Measurements from ENCODE around the gene TEX22. TPM values are rescaled to one million over a fixed set of nuclear protein-coding genes. Genes with fewer than 3 reads are reported as not detected.

TEX22 gene
- total RNA-seq, 1 donor from 2014 or later: 5.7 TPM

DNA sequence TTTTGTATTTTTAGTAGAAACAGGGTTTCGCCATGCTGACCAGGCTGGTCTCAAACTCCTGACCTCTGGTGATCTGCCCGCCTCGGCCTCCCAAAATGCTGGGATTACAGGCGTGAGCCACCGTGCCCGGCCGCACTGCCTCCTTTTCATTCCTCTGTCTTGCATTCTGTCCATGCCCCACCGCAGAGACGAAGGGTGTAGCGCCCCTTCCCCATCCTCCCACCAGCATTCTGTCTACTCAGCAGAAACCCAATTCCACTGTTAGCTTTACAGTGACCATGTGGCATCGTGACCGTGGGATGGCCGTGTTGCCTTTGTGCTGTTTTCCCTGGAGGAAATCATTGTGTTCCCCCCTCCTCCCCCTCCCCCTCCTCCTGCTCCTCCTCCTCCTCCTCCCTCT, 10.3 kb downstream of the TEX22 start:
- Mint-ChIP-seq H3K4me3 (no peak overlapping the region), H3K27ac (no peak overlapping the region), H3K27me3 (peaks cover 10% of the 10 kb centered on the region), H3K36me3 (ENCODE audit: low read depth) (no peaks in the 10 kb centered on the region), H3K9me3 (no peaks in the 10 kb centered on the region), H3K4me1 (peaks cover 26% of the 10 kb centered on the region)
- ATAC-seq (ENCODE audit: low read depth): no peak
- DNase-seq: no peak
- intact Hi-C loops (cut with micrococcal nuclease): no loop called here
- POLR2A ChIA-PET: interaction anchor here (0.7 to 1.4 kb wide), 2 partner anchors 10 to 541 kb away, joined by 3 read pairs; no protein-coding TSS in a partner anchor
- TF ChIP-seq, protein P1, sequence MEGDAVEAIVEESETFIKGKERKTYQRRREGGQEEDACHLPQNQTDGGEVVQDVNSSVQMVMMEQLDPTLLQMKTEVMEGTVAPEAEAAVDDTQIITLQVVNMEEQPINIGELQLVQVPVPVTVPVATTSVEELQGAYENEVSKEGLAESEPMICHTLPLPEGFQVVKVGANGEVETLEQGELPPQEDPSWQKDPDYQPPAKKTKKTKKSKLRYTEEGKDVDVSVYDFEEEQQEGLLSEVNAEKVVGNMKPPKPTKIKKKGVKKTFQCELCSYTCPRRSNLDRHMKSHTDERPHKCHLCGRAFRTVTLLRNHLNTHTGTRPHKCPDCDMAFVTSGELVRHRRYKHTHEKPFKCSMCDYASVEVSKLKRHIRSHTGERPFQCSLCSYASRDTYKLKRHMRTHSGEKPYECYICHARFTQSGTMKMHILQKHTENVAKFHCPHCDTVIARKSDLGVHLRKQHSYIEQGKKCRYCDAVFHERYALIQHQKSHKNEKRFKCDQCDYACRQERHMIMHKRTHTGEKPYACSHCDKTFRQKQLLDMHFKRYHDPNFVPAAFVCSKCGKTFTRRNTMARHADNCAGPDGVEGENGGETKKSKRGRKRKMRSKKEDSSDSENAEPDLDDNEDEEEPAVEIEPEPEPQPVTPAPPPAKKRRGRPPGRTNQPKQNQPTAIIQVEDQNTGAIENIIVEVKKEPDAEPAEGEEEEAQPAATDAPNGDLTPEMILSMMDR (IDR thresholded peaks at IDR 0.05): no peak
- CTCF ChIA-PET: no interaction called here

DNA sequence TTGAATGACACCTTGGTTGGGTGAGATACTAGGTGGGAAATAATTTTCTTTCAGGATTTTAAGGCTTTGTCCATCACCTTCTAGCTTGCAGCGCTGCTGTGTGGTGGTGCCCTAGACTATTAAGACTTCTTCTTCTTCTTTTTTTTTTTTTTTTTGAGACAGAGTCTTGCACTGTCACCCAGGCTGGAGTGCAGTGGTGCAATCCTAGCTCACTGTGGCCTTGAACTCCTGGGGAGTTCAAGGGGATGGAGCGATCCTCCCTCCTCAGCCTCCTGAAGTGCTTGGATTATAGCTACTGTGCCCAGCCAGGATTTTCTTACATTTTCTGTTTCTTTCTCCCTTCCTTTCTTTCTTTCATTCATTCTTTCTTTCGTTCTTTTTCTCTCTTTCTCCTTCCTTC, 11.0 kb downstream of the TEX22 start:
- ATAC-seq (ENCODE audit: low read depth): no peak
- peaks cover 22% of the 10 kb centered on the region for H3K4me1 Mint-ChIP-seq
- intact Hi-C loops (cut with micrococcal nuclease): no loop called here
- POLR2A ChIA-PET: interaction anchor here (0.7 to 1.4 kb wide), 2 partner anchors 10 to 119 kb away, joined by 3 read pairs; no protein-coding TSS in a partner anchor
- CTCF ChIA-PET: interaction anchor here (0.7 kb wide), 1 partner anchor 19 kb away, joined by 5 read pairs; no protein-coding TSS in a partner anchor
- TF ChIP-seq, protein P1 (IDR thresholded peaks at IDR 0.05): no peak
- no peaks in the 10 kb centered on the region for H3K36me3 Mint-ChIP-seq (ENCODE audit: low read depth)
- H3K27me3 Mint-ChIP-seq: peaks cover 12% of the 10 kb centered on the region
- H3K27ac Mint-ChIP-seq: no peak overlapping the region
- no peaks in the 10 kb centered on the region for H3K9me3 Mint-ChIP-seq
- DNase-seq: no peak
- no peak overlapping the region for H3K4me3 Mint-ChIP-seq

DNA sequence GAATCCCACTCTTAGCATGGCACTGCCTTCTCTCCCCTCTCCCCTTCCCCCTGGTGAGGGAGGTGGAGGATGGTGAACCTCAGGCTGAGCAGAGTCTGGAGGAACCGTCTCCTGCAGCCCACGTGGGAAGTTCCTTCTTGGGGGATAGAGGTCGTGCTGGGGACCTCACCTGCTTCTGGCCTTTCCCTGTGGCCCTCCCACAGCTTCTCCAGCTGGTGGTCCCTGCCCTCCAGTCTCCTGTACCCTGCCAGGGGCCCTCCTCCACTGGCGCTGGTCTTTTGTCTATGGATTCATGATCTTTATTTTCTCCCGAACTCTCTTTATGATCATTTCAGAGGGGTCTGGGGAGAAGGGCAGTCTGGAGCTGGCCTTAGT, 12.3 kb downstream of the TEX22 start:
- ATAC-seq (ENCODE audit: low read depth) (no peak), DNase-seq (no peak)
- H3K9me3 Mint-ChIP-seq: no peaks in the 10 kb centered on the region
- H3K27ac Mint-ChIP-seq: no peak overlapping the region
- CTCF ChIA-PET: no interaction called here
- intact Hi-C loops (cut with micrococcal nuclease): no loop called here
- no peaks in the 10 kb centered on the region for H3K36me3 Mint-ChIP-seq (ENCODE audit: low read depth)
- no peak overlapping the region for H3K4me3 Mint-ChIP-seq
- peaks cover 15% of the 10 kb centered on the region for H3K4me1 Mint-ChIP-seq
- POLR2A ChIA-PET: interaction anchor here (0.7 to 1.2 kb wide), 2 partner anchors 12 to 20 kb away, joined by 3 to 4 read pairs; partner anchors contain the start of gene TEX22
- TF ChIP-seq, protein P1 (IDR thresholded peaks at IDR 0.05): no peak
- peaks cover 12% of the 10 kb centered on the region for H3K27me3 Mint-ChIP-seq

DNA sequence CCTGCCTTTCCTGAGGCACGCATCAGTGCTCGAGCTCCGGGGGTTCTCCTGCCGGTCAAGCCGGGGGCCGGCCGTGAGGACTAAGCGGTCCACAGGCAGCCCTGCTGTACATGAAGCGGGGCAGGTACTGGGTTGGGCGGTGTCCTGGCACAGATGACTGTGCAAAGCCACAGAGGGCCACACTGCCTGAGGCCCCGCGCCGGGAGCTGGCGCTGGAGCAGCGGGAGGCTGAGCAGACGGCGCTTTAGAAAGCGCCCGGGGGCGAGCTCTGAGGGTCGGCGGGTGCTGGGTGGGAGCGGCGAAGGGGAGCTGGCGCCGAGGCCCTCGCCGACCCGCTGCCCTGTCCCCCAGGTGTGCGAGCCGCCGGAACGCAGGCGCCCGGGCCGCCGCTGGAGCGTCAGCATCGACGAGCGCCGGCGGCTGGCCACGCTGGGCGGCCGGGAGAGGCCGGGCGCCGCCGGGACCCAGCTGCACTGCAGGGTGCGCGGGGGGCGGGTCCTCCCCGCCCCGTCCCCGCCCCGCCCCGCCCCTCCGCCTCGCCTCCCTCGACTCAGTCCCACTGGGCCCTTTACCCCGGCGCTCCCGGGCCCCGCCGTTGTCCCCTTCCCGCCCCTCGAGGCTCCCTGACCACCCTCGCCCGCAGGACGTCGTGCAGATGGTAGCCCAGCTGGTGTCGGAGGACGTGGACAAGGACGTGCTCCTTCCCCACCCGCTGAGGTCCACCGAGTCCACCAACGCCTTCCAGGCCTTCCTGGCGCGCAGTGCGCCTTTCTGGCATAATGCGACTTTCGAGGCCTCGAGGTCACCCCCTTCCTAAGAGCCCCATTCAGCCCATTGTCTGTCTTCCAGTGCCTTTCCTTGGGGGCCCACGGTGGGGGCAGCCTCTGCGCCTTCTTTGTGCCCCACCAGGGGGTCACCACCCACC, 12.9 kb downstream of the TEX22 start:
- ChIA-PET POLR2A (interaction anchor here (0.7 to 1.2 kb wide), 2 partner anchors 13 to 20 kb away, joined by 3 to 4 read pairs; partner anchors contain the start of gene TEX22), CTCF (no interaction called here)
- peaks cover 15% of the 10 kb centered on the region for H3K4me1 Mint-ChIP-seq
- DNase-seq (peak; percentile 41), ATAC-seq (ENCODE audit: low read depth) (peak; percentile 53)
- intact Hi-C loops (cut with micrococcal nuclease): no loop called here
- TF ChIP-seq, protein P1 (IDR thresholded peaks at IDR 0.05): no peak
- H3K27me3 Mint-ChIP-seq: peaks cover 12% of the 10 kb centered on the region
- H3K4me3 Mint-ChIP-seq: peak overlapping the region; percentile 46
- no peaks in the 10 kb centered on the region for H3K36me3 Mint-ChIP-seq (ENCODE audit: low read depth)
- no peaks in the 10 kb centered on the region for H3K9me3 Mint-ChIP-seq
- no peak overlapping the region for H3K27ac Mint-ChIP-seq

DNA sequence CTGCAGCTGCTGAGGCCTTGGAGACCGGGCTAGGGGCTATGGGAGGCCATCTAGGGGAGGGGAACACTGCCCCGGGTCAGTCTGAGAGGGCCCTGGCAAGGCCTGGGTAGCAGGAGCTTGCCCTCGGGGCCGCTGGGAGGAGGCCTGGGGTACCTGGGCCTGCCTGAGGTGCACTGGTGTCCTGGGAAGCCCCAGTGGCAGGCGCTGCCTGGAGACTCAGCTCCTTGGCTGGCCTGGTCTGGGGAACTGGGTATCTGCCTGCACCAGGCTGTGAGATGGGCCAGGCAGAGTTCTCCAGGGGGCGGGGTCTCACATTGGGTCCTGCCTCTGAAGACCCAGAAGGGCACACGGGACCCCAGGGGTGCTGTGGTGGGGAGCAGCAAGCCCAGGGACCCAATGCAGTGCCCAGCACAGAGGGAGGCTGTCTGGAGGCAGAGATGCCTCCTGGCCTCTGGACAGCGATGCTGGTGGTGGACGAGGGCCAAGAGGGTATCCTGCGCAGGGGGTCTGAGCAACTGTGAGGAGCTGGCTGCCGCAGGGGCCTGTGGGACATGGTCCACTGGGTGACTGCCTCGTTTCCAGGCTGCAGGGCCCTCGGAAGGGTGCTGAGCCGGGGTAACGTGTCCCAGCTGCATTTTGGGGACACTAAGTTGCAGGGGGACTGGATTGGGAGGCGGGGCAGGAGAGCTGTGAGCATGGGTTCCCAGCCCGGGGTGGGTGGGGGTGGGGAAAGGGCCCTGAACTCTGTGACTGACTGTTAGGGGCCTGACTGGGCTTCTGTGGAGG, 13.8 kb downstream of the TEX22 start:
- Mint-ChIP-seq H3K27ac (no peak overlapping the region), H3K4me3 (no peak overlapping the region), H3K36me3 (ENCODE audit: low read depth) (no peaks in the 10 kb centered on the region), H3K4me1 (peaks cover 15% of the 10 kb centered on the region), H3K9me3 (no peaks in the 10 kb centered on the region), H3K27me3 (peaks cover 12% of the 10 kb centered on the region)
- intact Hi-C loops (cut with micrococcal nuclease): no loop called here
- no peak for DNase-seq
- TF ChIP-seq, protein P1 (IDR thresholded peaks at IDR 0.05): no peak
- POLR2A ChIA-PET: no interaction called here
- CTCF ChIA-PET: no interaction called here
- no peak for ATAC-seq (ENCODE audit: low read depth)
